ENCODE results near the gene CCL3. TPM values are rescaled to one million over a fixed set of nuclear protein-coding genes. Genes with fewer than 3 reads are reported as not detected.
"Not testable (repeated sequence)": the region's sequence is repeated elsewhere in the genome, so short reads cannot be mapped to it uniquely, and the experiment has no call there.

CCL3 gene
- total RNA-seq, 2 experiments from 2014 or later: 4.2 to 5.1 TPM

- H3K4me3 Mint-ChIP-seq; CTCF ChIA-PET; POLR2A ChIA-PET; DNase-seq; ATAC-seq; H3K27ac Mint-ChIP-seq; H3K9me3 Mint-ChIP-seq (ENCODE audit: insufficient read depth); H3K36me3 Mint-ChIP-seq (ENCODE audit: low read depth): not testable (repeated sequence)
- Mint-ChIP-seq H3K27me3 (ENCODE audit: low read depth) (peaks cover 11% of the 10 kb centered on the region), H3K4me1 (ENCODE audit: low read depth) (peaks cover 50% of the 10 kb centered on the region)
Observed at GRCh38 chr17:36083691-36084090, 6.3 kb downstream of the CCL3 start.

- ChIA-PET POLR2A (interaction anchor here (0.6 to 0.7 kb wide), 2 partner anchors 9 to 203 kb away, joined by 3 read pairs; partner anchors contain the start of gene CCL5), CTCF (interaction anchor here (1.0 to 3.1 kb wide), 2 partner anchors 10 to 401 kb away, joined by 3 to 45 read pairs; no protein-coding TSS in a partner anchor)
- Mint-ChIP-seq H3K4me1 (ENCODE audit: low read depth) (peaks cover 47% of the 10 kb centered on the region), H3K27ac (peak overlapping the region; percentile 86), H3K4me3 (peak overlapping the region; percentile 52), H3K27me3 (ENCODE audit: low read depth) (peaks cover 11% of the 10 kb centered on the region)
- peak; percentile 82 for DNase-seq
- ATAC-seq: peak; percentile 85
- not testable (repeated sequence) for H3K9me3 Mint-ChIP-seq (ENCODE audit: insufficient read depth); H3K36me3 Mint-ChIP-seq (ENCODE audit: low read depth)
Observed at GRCh38 chr17:36082482-36083120, 7.3 kb downstream of the CCL3 start.

DNA sequence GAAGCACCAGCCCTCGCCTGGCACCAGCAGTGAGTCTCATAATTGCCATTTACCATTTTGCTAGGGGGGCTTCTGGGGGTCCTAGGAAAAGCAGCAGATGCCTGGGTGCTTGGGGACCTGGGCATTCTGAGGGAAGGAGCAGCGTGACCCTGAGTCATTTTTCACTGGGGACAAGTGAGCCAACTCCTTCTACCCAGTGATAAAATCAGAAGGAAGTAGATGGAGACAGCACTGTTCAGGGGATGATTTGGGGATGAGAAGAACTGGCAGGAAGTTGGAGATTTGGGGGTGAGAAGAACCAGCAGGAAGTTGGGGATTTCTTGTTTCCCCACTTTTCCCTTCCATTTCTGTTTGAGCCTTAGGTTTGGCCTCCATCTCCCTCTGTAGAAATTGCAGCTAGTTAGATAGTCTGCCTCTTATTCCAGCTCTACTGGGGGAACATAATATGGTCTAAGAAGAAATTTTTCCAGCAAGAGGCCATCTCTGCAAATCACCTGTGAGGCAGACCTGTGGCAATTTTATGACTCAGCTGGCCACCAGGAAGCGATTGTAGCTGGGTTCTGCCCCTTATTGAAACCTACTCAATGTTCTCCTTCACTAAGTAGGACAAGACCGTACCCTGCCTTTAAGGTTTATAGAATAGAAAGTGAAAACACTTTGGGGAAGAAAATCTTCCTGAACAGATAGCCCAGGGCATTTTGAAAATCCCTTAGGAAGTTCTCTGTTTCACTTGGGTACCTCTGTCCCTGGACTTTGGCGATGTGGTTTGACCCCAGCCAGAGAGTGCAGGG, 8.1 kb downstream of the CCL3 start:
- Mint-ChIP-seq H3K27me3 (ENCODE audit: low read depth) (peaks cover 13% of the 10 kb centered on the region), H3K4me1 (ENCODE audit: low read depth) (peaks cover 47% of the 10 kb centered on the region), H3K4me3 (peak overlapping the region; percentile 52), H3K27ac (peak overlapping the region; percentile 86)
- DNase-seq: peak; percentile 30
- POLR2A ChIA-PET: interaction anchor here (0.8 kb wide), 1 partner anchor 9 kb away, joined by 3 read pairs; the partner anchor contains the start of gene CCL3
- peak; percentile 24 for ATAC-seq
- not testable (repeated sequence) for H3K36me3 Mint-ChIP-seq (ENCODE audit: low read depth); H3K9me3 Mint-ChIP-seq (ENCODE audit: insufficient read depth)
- CTCF ChIA-PET: interaction anchor here (1.0 to 3.1 kb wide), 2 partner anchors 9 to 401 kb away, joined by 3 to 45 read pairs; no protein-coding TSS in a partner anchor

DNA sequence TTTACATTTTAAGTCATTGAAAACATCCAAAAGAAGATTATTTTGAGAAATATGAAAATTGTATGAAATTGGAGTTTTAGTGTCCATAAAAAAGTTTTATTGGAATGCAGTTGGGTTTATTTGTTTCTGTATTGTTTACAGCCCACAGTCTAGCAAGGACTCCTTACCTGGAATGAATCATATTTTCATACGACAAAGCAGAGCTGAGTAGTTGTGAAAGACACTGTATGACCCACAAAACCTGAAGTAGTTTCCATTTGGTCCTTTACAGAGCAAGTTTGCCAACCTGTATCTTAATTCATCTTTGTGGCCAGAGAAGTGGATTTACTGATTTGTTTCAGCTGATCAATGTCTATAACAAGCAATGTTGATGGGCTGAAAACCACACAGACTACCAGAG, 15.6 kb downstream of the CCL3 start:
- POLR2A ChIA-PET: interaction anchor here (0.7 to 1.9 kb wide), 4 partner anchors 8 to 265 kb away, joined by 3 to 11 read pairs (median 3); partner anchors contain the start of genes CCL3 and TAF15
- Mint-ChIP-seq H3K4me3 (no peak overlapping the region), H3K36me3 (ENCODE audit: low read depth) (no peaks in the 10 kb centered on the region), H3K4me1 (ENCODE audit: low read depth) (peaks cover 20% of the 10 kb centered on the region), H3K27me3 (ENCODE audit: low read depth) (peaks cover 13% of the 10 kb centered on the region), H3K9me3 (ENCODE audit: insufficient read depth) (no peaks in the 10 kb centered on the region), H3K27ac (no peak overlapping the region)
- ATAC-seq (no peak), DNase-seq (no peak)
- CTCF ChIA-PET: interaction anchor here (0.8 to 11.3 kb wide), 13 partner anchors 7 to 225 kb away, joined by 3 to 105 read pairs (median 28); partner anchors contain the start of gene CCL3

GRCh38 chr17:36072431-36073121, 17.4 kb downstream of the CCL3 start:
- POLR2A ChIA-PET: interaction anchor here (0.9 to 1.9 kb wide), 2 partner anchors 17 to 77 kb away, joined by 3 to 11 read pairs; partner anchors contain the start of gene CCL3
- CTCF ChIA-PET: interaction anchor here (0.7 to 11.3 kb wide), 43 partner anchors 8 to 264 kb away, joined by 3 to 105 read pairs (median 4); partner anchors contain the start of genes CCL16, CCL18, CCL3 and CCL4
- peak; percentile 80 for DNase-seq
- Mint-ChIP-seq H3K9me3 (ENCODE audit: insufficient read depth) (no peaks in the 10 kb centered on the region), H3K36me3 (ENCODE audit: low read depth) (no peaks in the 10 kb centered on the region), H3K4me3 (no peak overlapping the region), H3K4me1 (ENCODE audit: low read depth) (peaks cover 25% of the 10 kb centered on the region), H3K27me3 (ENCODE audit: low read depth) (peaks cover 9% of the 10 kb centered on the region), H3K27ac (no peak overlapping the region)
- peak; percentile 85 for ATAC-seq

DNA sequence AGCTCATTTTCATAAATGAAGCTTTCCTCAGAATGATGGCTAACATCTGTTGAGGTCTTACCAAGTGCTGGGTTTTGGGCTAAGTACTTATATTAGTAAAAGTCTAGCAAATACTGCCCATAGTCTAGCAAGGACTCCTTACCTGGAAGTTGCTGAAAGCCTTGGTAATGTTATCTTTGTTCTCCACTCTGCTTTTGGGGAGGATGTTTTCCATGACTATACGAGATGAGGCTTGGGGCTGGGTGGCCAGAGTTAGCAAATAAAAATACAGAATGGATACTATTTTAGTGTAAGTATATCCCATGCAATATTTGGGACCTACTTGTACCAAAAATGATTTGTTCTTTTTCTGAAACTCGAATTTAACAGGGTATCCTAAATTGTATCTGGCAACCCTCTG, 18.2 kb downstream of the CCL3 start:
- H3K36me3 Mint-ChIP-seq (ENCODE audit: low read depth): no peaks in the 10 kb centered on the region
- H3K9me3 Mint-ChIP-seq (ENCODE audit: insufficient read depth): no peaks in the 10 kb centered on the region
- CTCF ChIA-PET: interaction anchor here (0.7 to 11.3 kb wide), 23 partner anchors 10 to 263 kb away, joined by 3 to 105 read pairs (median 10); partner anchors contain the start of genes CCL16, CCL3 and TAF15
- H3K4me3 Mint-ChIP-seq: no peak overlapping the region
- POLR2A ChIA-PET: no interaction called here
- no peak for ATAC-seq
- peaks cover 27% of the 10 kb centered on the region for H3K4me1 Mint-ChIP-seq (ENCODE audit: low read depth)
- no peak overlapping the region for H3K27ac Mint-ChIP-seq
- DNase-seq: no peak
- peaks cover 6% of the 10 kb centered on the region for H3K27me3 Mint-ChIP-seq (ENCODE audit: low read depth)

- Mint-ChIP-seq H3K4me3 (no peak overlapping the region), H3K4me1 (ENCODE audit: low read depth) (peaks cover 36% of the 10 kb centered on the region), H3K36me3 (ENCODE audit: low read depth) (no peaks in the 10 kb centered on the region), H3K27ac (no peak overlapping the region), H3K9me3 (ENCODE audit: insufficient read depth) (no peaks in the 10 kb centered on the region), H3K27me3 (ENCODE audit: low read depth) (peaks cover 7% of the 10 kb centered on the region)
- ChIA-PET CTCF (interaction anchor here (0.7 to 11.3 kb wide), 8 partner anchors 11 to 222 kb away, joined by 3 to 105 read pairs (median 18); partner anchors contain the start of gene CCL16), POLR2A (no interaction called here)
- DNase-seq (no peak), ATAC-seq (no peak)
Observed at GRCh38 chr17:36070427-36070826, 19.5 kb downstream of the CCL3 start.

DNA sequence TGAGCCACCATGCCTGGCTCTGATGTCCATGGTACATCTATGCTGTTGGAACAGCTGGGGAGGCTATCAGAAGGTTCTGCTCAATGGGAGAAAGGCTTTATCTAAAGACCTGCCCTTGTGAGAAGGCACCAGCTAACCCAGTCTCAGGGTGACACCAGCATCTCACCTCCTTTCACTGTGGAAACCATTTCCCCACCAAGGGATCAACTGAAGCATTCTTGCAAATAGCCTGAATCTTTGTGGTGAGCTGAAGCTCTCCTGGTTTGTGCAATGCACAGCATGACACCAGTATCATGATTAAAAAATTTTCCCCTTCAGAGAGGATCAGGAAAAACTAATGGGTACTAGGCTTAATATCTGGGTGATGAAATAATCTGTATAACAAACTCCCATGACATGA, 20.8 kb downstream of the CCL3 start:
- Mint-ChIP-seq H3K27me3 (ENCODE audit: low read depth) (peaks cover 9% of the 10 kb centered on the region), H3K27ac (no peak overlapping the region)

GRCh38 chr17:36068524-36068923, 21.4 kb downstream of the CCL3 start:
- Mint-ChIP-seq H3K9me3 (ENCODE audit: insufficient read depth) (no peaks in the 10 kb centered on the region), H3K27me3 (ENCODE audit: low read depth) (peaks cover 9% of the 10 kb centered on the region), H3K27ac (no peak overlapping the region), H3K4me1 (ENCODE audit: low read depth) (peaks cover 29% of the 10 kb centered on the region), H3K36me3 (ENCODE audit: low read depth) (no peaks in the 10 kb centered on the region), H3K4me3 (no peak overlapping the region)
- POLR2A ChIA-PET: no interaction called here
- ATAC-seq (no peak), DNase-seq (no peak)
- CTCF ChIA-PET: interaction anchor here (0.7 to 11.3 kb wide), 4 partner anchors 75 to 154 kb away, joined by 3 to 105 read pairs (median 12); no protein-coding TSS in a partner anchor

More for the DNA sequence above, 20.8 kb downstream of the CCL3 start:
- Mint-ChIP-seq H3K4me1 (ENCODE audit: low read depth) (peaks cover 32% of the 10 kb centered on the region), H3K4me3 (no peak overlapping the region), H3K9me3 (ENCODE audit: insufficient read depth) (no peaks in the 10 kb centered on the region), H3K36me3 (ENCODE audit: low read depth) (no peaks in the 10 kb centered on the region)
- POLR2A ChIA-PET: interaction anchor here (0.6 kb wide), 2 partner anchors 189 to 530 kb away, joined by 3 read pairs; partner anchors contain the start of gene CCL5
- ATAC-seq (no peak), DNase-seq (no peak)
- CTCF ChIA-PET: interaction anchor here (0.7 to 11.3 kb wide), 3 partner anchors 79 to 154 kb away, joined by 3 to 105 read pairs (median 22); no protein-coding TSS in a partner anchor

DNA sequence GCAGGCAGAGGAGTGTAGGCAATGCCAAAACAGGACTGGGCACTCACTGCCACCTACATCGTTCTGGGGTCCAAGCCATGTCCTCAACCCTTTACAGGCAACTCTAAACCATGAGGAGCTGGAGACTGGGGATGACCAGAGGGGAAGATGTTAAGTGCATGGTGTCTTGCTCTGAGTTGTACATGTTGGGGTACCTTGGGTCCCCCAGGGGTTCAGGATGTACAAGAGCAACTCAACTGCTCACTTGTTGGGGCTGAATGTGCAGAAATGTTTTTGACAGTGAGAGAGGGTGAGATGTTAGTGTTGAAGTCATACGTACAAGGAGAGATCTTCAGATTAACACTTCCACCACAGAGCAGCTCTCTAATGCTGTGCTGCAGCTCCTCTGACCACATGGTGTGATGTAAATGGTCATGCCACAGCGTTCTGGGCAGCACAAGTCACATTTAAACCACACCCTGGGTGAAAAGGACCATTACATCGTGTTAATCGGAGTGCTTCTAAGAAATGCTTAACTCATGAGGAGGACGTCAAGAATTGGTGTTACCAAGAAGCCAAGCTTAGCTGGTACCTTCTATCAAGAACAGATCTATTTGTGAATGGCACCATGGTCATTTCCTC, 23.5 kb downstream of the CCL3 start:
- H3K27me3 Mint-ChIP-seq (ENCODE audit: low read depth): peaks cover 6% of the 10 kb centered on the region
- POLR2A ChIA-PET: interaction anchor here (1.0 to 2.2 kb wide), 4 partner anchors 10 to 307 kb away, joined by 3 to 11 read pairs (median 4); partner anchors contain the start of gene CCL3
- no peak overlapping the region for H3K4me3 Mint-ChIP-seq
- CTCF ChIA-PET: interaction anchor here (1.0 to 5.5 kb wide), 3 partner anchors 90 to 302 kb away, joined by 3 to 22 read pairs (median 8); no protein-coding TSS in a partner anchor
- peak; percentile 64 for DNase-seq
- peaks cover 16% of the 10 kb centered on the region for H3K4me1 Mint-ChIP-seq (ENCODE audit: low read depth)
- H3K27ac Mint-ChIP-seq: peak overlapping the region; percentile 74
- no peaks in the 10 kb centered on the region for H3K36me3 Mint-ChIP-seq (ENCODE audit: low read depth)
- no peaks in the 10 kb centered on the region for H3K9me3 Mint-ChIP-seq (ENCODE audit: insufficient read depth)
- ATAC-seq: peak; percentile 85

Data from activated CD8-positive, alpha-beta T cell treated with anti-CD3 and anti-CD28 coated beads, Interleukin-2, amount 10 ng/mL, durations not matched to agents 7 days and 5 days (primary cell).